Esophagus muscularis mucosa (tissue), 4 donors: ENCODE data around the gene CCBE1. TPM values are rescaled to one million over a fixed set of nuclear protein-coding genes. Genes with fewer than 3 reads are reported as not detected.
"Not testable (repeated sequence)": the region's sequence is repeated elsewhere in the genome, so short reads cannot be mapped to it uniquely, and the experiment has no call there.

Experiments used
- DNase-seq: peaks from one replicate; pipeline ENCODE4 v3.0.0-alpha.2; 2017; ENCODE audit errors: extremely low spot score
- H3K27ac ChIP-seq, 4 donors: fragments of 200-600 bp; sonication (generic); replicated peaks in 1 of 4; 1 replicate in 3 of 4; 2 replicates in 1 of 4; pipeline ENCODE4 v1.5.1; 2016 to 2019; ENCODE audit warnings: mild to moderate bottlenecking in 1 of 4
- H3K27me3 ChIP-seq, 4 donors: fragments of 200-600 bp; sonication (generic); one replicate each; pipeline versions ENCODE4 v1.5.1 to v1.6.0; 2016 to 2019
- H3K36me3 ChIP-seq, 4 donors: fragments of 200-600 bp; sonication (generic); one replicate each; pipeline ENCODE4 v1.5.1; 2016 to 2019
- H3K4me1 ChIP-seq, 4 donors: fragments of 200-600 bp; sonication (generic); one replicate each; pipeline ENCODE4 v1.5.1; 2016 to 2019
- H3K4me3 ChIP-seq, 4 donors: fragments of 200-600 bp; sonication (generic); 1 replicate in 2 of 4; 2 replicates in 2 of 4; pipeline ENCODE4 v1.5.1; 2016 to 2019; ENCODE audit warnings: mild to moderate bottlenecking in 4 of 4, moderate library complexity in 1 of 4
- H3K9me3 ChIP-seq, 4 donors: fragments of 200-600 bp; sonication (generic); 1 replicate in 3 of 4; 2 replicates in 1 of 4; pipeline ENCODE4 v1.5.1; 2016 to 2019
- EP300 ChIP-seq: sonication (generic); formaldehyde crosslinking; IDR thresholded peaks from one replicate; pipeline ENCODE4 v1.6.1; 2017; ENCODE audit warnings: antibody characterized with exemption
- POLR2A ChIP-seq: fragments of 450-650 bp; IDR thresholded peaks from one replicate; pipeline ENCODE4 v1.6.1; 2017; ENCODE audit warnings: antibody characterized with exemption, moderate library complexity, mild to moderate bottlenecking, low read depth
- POLR2AphosphoS5 ChIP-seq, 2 donors: sonication (generic); formaldehyde crosslinking; IDR thresholded peaks; one replicate each; pipeline ENCODE4 v1.6.1; 2017; ENCODE audit warnings: antibody characterized with exemption in 2 of 2
- WGBS: methylation state at CpG from one replicate; pipeline ENCODE4 v1.1.5; 2018; 5-methylcytosine and 5-hydroxymethylcytosine counted together
- intact Hi-C: fragments of 100-400 bp; cut with DNase I; formaldehyde crosslinking; loops from one replicate; pipeline ENCODE4 v1.15.1; 2023
- total RNA-seq, 4 donors: library from RNA; depleted of rRNA; stranded (reverse); fragments of >200 nt; gene quantifications; one replicate each; pipeline versions ENCODE4 v1.1.0 to v1.2.1, GENCODE V29; 2016
- TF ChIP-seq, protein P1 (sequence below), 3 experiments: fragments of 200-600 bp in 2 of 3; fragments of 450-650 bp in 1 of 3; sonication (generic) in 2 of 3; IDR thresholded peaks; one replicate each; pipeline ENCODE4 v1.5.1; 2017 to 2019; ENCODE audit warnings: antibody characterized with exemption in 3 of 3, mild to moderate bottlenecking in 2 of 3, moderate library complexity in 1 of 3

Gene CCBE1
- total RNA-seq, 4 donors from 2014 or later = 1.6 to 11.1 (median 2.7) TPM

DNA sequence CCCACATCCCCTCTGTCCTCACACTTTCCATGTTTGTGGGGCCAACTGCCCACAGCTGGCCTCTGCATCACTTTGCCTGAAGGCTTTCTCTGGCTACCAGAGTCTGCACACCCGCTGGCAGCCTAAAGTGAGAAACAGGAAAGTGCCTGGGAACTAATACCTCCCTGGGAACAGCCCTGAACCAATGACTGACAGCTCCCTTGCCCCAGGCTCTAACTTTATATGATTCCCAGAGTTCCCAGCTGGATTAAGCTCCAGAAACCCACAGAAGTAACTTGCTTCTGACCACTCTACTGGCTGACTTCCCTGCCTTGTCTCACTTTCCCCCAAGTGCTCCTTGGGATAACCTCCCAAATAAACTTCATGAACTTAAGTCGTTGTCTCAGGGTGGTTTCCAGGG is 178.5 kb downstream of the CCBE1 start:
- H3K4me3 ChIP-seq = no peak overlapping the region
- no peaks in the 10 kb centered on the region for H3K27me3 ChIP-seq
- intact Hi-C loops = no loop called here
- H3K4me1 ChIP-seq = peaks cover 21 to 29% (median 27%) of the 10 kb centered on the region in 4 donors
- no peaks in the 10 kb centered on the region for H3K9me3 ChIP-seq
- DNase-seq = no peak
- no peak overlapping the region for H3K27ac ChIP-seq
- TF ChIP-seq POLR2AphosphoS5 (IDR thresholded peaks at IDR 0.05) = no peak
- H3K36me3 ChIP-seq = no peaks in the 10 kb centered on the region
- 88% methylated on average over 2 of the region's 2 CpGs for WGBS

GRCh38 chr18:59517446-59518165 is 179.6 kb downstream of the CCBE1 start:
- no peak for DNase-seq
- Histone ChIP-seq H3K4me3 (no peak overlapping the region), H3K27me3 (no peaks in the 10 kb centered on the region), H3K9me3 (no peaks in the 10 kb centered on the region), H3K4me1 (peaks cover 24 to 29% (median 28%) of the 10 kb centered on the region in 4 donors), H3K27ac (no peak overlapping the region), H3K36me3 (no peaks in the 10 kb centered on the region)
- intact Hi-C loops = no loop called here
- TF ChIP-seq POLR2AphosphoS5 (IDR thresholded peaks at IDR 0.05) = no peak
- no peak for TF ChIP-seq POLR2A
- TF ChIP-seq EP300 = no peak
- TF ChIP-seq, protein P1, sequence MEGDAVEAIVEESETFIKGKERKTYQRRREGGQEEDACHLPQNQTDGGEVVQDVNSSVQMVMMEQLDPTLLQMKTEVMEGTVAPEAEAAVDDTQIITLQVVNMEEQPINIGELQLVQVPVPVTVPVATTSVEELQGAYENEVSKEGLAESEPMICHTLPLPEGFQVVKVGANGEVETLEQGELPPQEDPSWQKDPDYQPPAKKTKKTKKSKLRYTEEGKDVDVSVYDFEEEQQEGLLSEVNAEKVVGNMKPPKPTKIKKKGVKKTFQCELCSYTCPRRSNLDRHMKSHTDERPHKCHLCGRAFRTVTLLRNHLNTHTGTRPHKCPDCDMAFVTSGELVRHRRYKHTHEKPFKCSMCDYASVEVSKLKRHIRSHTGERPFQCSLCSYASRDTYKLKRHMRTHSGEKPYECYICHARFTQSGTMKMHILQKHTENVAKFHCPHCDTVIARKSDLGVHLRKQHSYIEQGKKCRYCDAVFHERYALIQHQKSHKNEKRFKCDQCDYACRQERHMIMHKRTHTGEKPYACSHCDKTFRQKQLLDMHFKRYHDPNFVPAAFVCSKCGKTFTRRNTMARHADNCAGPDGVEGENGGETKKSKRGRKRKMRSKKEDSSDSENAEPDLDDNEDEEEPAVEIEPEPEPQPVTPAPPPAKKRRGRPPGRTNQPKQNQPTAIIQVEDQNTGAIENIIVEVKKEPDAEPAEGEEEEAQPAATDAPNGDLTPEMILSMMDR (IDR thresholded peaks at IDR 0.05) = no peak
- WGBS = 68% methylated on average over 4 of the region's 4 CpGs

GRCh38 chr18:59516356-59517155 is 180.7 kb downstream of the CCBE1 start:
- Histone ChIP-seq H3K36me3 (no peaks in the 10 kb centered on the region), H3K9me3 (no peaks in the 10 kb centered on the region), H3K4me3 (no peak overlapping the region), H3K27ac (no peak overlapping the region), H3K4me1 (peaks cover 24 to 36% (median 28%) of the 10 kb centered on the region in 4 donors), H3K27me3 (no peaks in the 10 kb centered on the region)
- TF ChIP-seq POLR2AphosphoS5 (IDR thresholded peaks at IDR 0.05) = peak in 1 of 2 donors; percentile 26
- TF ChIP-seq, protein P1 (IDR thresholded peaks at IDR 0.05) = no peak
- intact Hi-C loops = no loop called here
- DNase-seq = no peak
- 10% methylated on average over 6 of the region's 6 CpGs for WGBS

DNA sequence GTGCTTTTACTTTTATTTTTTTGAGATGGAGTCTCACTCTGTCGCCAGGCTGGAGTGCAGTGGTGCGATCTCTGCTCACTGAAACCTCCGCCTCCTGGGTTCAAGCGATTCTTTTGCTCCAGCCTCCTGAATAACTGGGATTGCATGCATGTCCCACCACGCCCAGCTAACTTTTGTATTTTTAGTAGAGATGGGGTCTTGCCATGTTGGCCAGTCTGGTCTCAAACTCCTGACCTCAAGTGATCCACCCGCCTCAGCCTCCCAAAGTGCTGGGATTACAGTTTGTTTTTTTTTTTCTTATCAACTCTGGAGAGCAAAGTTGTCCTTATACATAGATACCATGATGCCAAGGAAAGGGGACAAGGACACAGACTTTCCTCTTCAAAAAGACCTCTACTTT is 181.3 kb downstream of the CCBE1 start:
- DNase-seq, intact Hi-C loops, H3K27me3 ChIP-seq, H3K4me3 ChIP-seq, H3K36me3 ChIP-seq, H3K9me3 ChIP-seq, H3K27ac ChIP-seq: not testable (repeated sequence)
- peaks cover 24 to 36% (median 28%) of the 10 kb centered on the region in 4 donors for H3K4me1 ChIP-seq
- 82% methylated on average over 6 of the region's 6 CpGs for WGBS

DNA sequence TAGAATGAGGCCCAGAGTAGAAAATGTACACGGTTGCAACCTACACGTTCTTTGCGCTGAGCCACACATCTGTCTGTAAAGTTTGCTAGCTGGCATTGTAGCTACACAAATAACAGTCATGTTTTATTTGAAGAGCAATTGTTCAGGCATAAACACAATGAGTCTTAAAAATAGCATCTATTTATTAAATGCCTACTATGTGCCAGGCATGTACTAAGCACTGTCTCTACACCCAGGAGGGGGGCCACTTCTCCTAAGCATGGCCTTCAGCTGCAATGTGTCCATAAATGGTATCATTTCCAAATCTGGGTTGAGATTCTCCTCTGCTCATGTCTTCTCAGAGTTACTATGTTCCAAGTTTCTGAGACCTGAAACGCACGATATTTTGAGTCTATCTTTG is 182.1 kb downstream of the CCBE1 start:
- Histone ChIP-seq H3K9me3 (no peaks in the 10 kb centered on the region), H3K27me3 (no peaks in the 10 kb centered on the region), H3K27ac (no peak overlapping the region), H3K36me3 (no peaks in the 10 kb centered on the region), H3K4me1 (peaks cover 24 to 38% (median 30%) of the 10 kb centered on the region in 4 donors), H3K4me3 (no peak overlapping the region)
- DNase-seq = no peak
- TF ChIP-seq EP300 (no peak), POLR2A (no peak), POLR2AphosphoS5 (IDR thresholded peaks at IDR 0.05) (no peak)
- TF ChIP-seq, protein P1 (IDR thresholded peaks at IDR 0.05) = no peak
- intact Hi-C loops = no loop called here
- 78% methylated on average over 5 of the region's 5 CpGs for WGBS
